Smooth muscle cell (in vitro differentiated cells): ENCODE results near the gene FAM83F. TPM values are rescaled to one million over a fixed set of nuclear protein-coding genes. Genes with fewer than 3 reads are reported as not detected.

Experiments
- DNase-seq: peaks from one replicate; lab custom pipeline; 2025; ENCODE audit not compliant: unreplicated experiment; lab: John Stamatoyannopoulos, UW
- H2AFZ ChIP-seq: fragments of 200-600 bp; sonication (generic); 2 replicates; pipeline ENCODE4 v1.6.0; 2016; ENCODE audit warnings: antibody characterized with exemption, low read depth, mild to moderate bottlenecking
- H3F3A ChIP-seq: fragments of 200-600 bp; sonication (generic); 2 replicates; pipeline ENCODE4 v1.6.0; 2017; ENCODE audit warnings: antibody characterized with exemption, low read depth
- H3K27ac ChIP-seq: fragments of 200-600 bp; sonication (generic); 2 replicates; pipeline ENCODE4 v1.5.1; 2016; ENCODE audit warnings: low read depth, mild to moderate bottlenecking
- H3K27me3 ChIP-seq: fragments of 200-600 bp; sonication (generic); 2 replicates; pipeline ENCODE4 v1.6.1; 2016; ENCODE audit warnings: low read depth, mild to moderate bottlenecking
- H3K36me3 ChIP-seq: fragments of 200-600 bp; sonication (generic); 2 replicates; pipeline ENCODE4 v1.5.1; 2016; ENCODE audit warnings: low read depth
- H3K4me1 ChIP-seq: fragments of 200-600 bp; sonication (generic); 2 replicates; pipeline ENCODE4 v1.5.1; 2016; ENCODE audit warnings: low read depth
- H3K4me2 ChIP-seq: fragments of 200-600 bp; sonication (generic); 2 replicates; pipeline ENCODE4 v1.6.0; 2016; ENCODE audit warnings: mild to moderate bottlenecking
- H3K4me3 ChIP-seq: fragments of 200-600 bp; sonication (generic); 2 replicates; pipeline ENCODE4 v1.5.1; 2016; ENCODE audit warnings: mild to moderate bottlenecking
- H3K79me2 ChIP-seq: fragments of 200-600 bp; sonication (generic); 2 replicates; pipeline ENCODE4 v1.6.0; 2016; ENCODE audit warnings: low read depth, mild to moderate bottlenecking
- H3K9ac ChIP-seq: fragments of 200-600 bp; sonication (generic); 2 replicates; pipeline ENCODE4 v1.6.0; 2016; ENCODE audit warnings: low read depth
- H3K9me3 ChIP-seq: fragments of 200-600 bp; sonication (generic); replicated peaks from 2 replicates; pipeline ENCODE4 v1.5.1; 2016; ENCODE audit warnings: low read depth
- H4K20me1 ChIP-seq: fragments of 200-600 bp; sonication (generic); 2 replicates; pipeline ENCODE4 v1.6.0; 2016; ENCODE audit warnings: low read depth
- CTCF ChIP-seq: fragments of 200-600 bp; sonication (generic); IDR thresholded peaks from 2 replicates; pipeline ENCODE4 v1.5.1; 2017; ENCODE audit warnings: borderline replicate concordance, mild to moderate bottlenecking, antibody characterized with exemption; ENCODE audit not compliant: insufficient read depth, poor library complexity, severe bottlenecking
- WGBS: methylation state at CpG from one replicate; pipeline ENCODE4 v1.1.7; 2016; ENCODE audit warnings: low lambda C conversion rate; 5-methylcytosine and 5-hydroxymethylcytosine counted together
- polyA plus RNA-seq: library from polyadenylated mRNA; unstranded; fragments of >200 nt; fragmentation: Nextera tagmentation; extraction: Ambion mirVana; gene quantifications from 2 replicates; pipeline ENCODE4 v1.2.1, GENCODE V29; 2016
- total RNA-seq: library from RNA; depleted of rRNA; stranded (reverse); fragments of >200 nt; gene quantifications from 2 replicates; pipeline ENCODE4 v1.2.3, GENCODE V29; 2014

FAM83F gene
- total and polyA plus RNA-seq, 2 experiments from 2014 or later = 1.4 to 1.6 TPM

- Histone ChIP-seq H4K20me1 (no peaks in the 10 kb centered on the region), H3F3A (no peaks in the 10 kb centered on the region), H3K4me1 (peaks cover 13% of the 10 kb centered on the region), H3K79me2 (no peaks in the 10 kb centered on the region), H3K36me3 (no peaks in the 10 kb centered on the region), H3K27me3 (no peaks in the 10 kb centered on the region), H2AFZ (no peak overlapping the region), H3K9me3 (no peaks in the 10 kb centered on the region), H3K9ac (no peak overlapping the region), H3K4me2 (no peak overlapping the region), H3K27ac (no peak overlapping the region), H3K4me3 (no peak overlapping the region)
- WGBS = 88% methylated on average over 2 of the region's 2 CpGs
- DNase-seq = no peak
- no peak for TF ChIP-seq CTCF
These were observed 28.3 kb upstream of the FAM83F start for GRCh38 chr22:39966470-39966869.

- H3K36me3 ChIP-seq = no peaks in the 10 kb centered on the region
- 67% methylated on average over 9 of the region's 9 CpGs for WGBS
- no peak for TF ChIP-seq CTCF
- no peaks in the 10 kb centered on the region for H4K20me1 ChIP-seq
- H3K9me3 ChIP-seq = no peaks in the 10 kb centered on the region
- no peak overlapping the region for H2AFZ ChIP-seq
- H3K4me1 ChIP-seq = peaks cover 13% of the 10 kb centered on the region
- H3K9ac ChIP-seq = no peak overlapping the region
- no peak overlapping the region for H3K4me3 ChIP-seq
- no peak overlapping the region for H3K27ac ChIP-seq
- H3K79me2 ChIP-seq = no peaks in the 10 kb centered on the region
- no peak for DNase-seq
- no peaks in the 10 kb centered on the region for H3K27me3 ChIP-seq
- H3K4me2 ChIP-seq = no peak overlapping the region
- H3F3A ChIP-seq = no peaks in the 10 kb centered on the region
These were observed 27.5 kb upstream of the FAM83F start for GRCh38 chr22:39967103-39967829.

GRCh38 chr22:39967996-39968972 lies 26.5 kb upstream of the FAM83F start:
- Histone ChIP-seq H4K20me1 (no peaks in the 10 kb centered on the region), H3K9me3 (no peaks in the 10 kb centered on the region), H3K36me3 (no peaks in the 10 kb centered on the region), H3K27ac (no peak overlapping the region), H2AFZ (no peak overlapping the region), H3K4me2 (no peak overlapping the region), H3K4me3 (no peak overlapping the region), H3K9ac (no peak overlapping the region), H3K27me3 (no peaks in the 10 kb centered on the region), H3K4me1 (peaks cover 13% of the 10 kb centered on the region), H3F3A (no peaks in the 10 kb centered on the region), H3K79me2 (no peaks in the 10 kb centered on the region)
- no peak for TF ChIP-seq CTCF
- DNase-seq = no peak
- 67% methylated on average over 20 of the region's 20 CpGs for WGBS
